Breast epithelium (tissue), 4 donors: ENCODE results near the gene SMIM41. TPM values are rescaled to one million over a fixed set of nuclear protein-coding genes. Genes with fewer than 3 reads are reported as not detected.

Experiments used
- DNase-seq, 2 donors: peaks; one replicate each; pipeline ENCODE4 v3.0.0-alpha.2; 2019; ENCODE audit warnings: low spot score in 2 of 2
- H3K27ac ChIP-seq, 2 donors: fragments of 200-600 bp; sonication (generic) in 1 of 2; one replicate each; pipeline ENCODE4 v1.5.1; 2016 to 2019; ENCODE audit warnings: mild to moderate bottlenecking in 1 of 2
- H3K27me3 ChIP-seq, 2 donors: fragments of 200-600 bp; sonication (generic) in 1 of 2; one replicate each; pipeline versions ENCODE4 v1.5.1 to v1.6.0; 2017 to 2019; ENCODE audit warnings: control low read depth in 1 of 2, mild to moderate bottlenecking in 1 of 2
- H3K36me3 ChIP-seq: fragments of 200-600 bp; one replicate; pipeline ENCODE4 v1.5.1; 2019
- H3K4me1 ChIP-seq, 2 donors: fragments of 200-600 bp; sonication (generic); one replicate each; pipeline ENCODE4 v1.5.1; 2016 to 2019; ENCODE audit warnings: control low read depth in 1 of 2
- H3K4me3 ChIP-seq, 3 donors: fragments of 200-600 bp; sonication (generic); 1 replicate in 2 of 3; 2 replicates in 1 of 3; pipeline ENCODE4 v1.5.1; 2016 to 2019; ENCODE audit warnings: mild to moderate bottlenecking in 3 of 3, moderate library complexity in 2 of 3
- H3K9me3 ChIP-seq, 2 donors: fragments of 200-600 bp; sonication (generic) in 1 of 2; one replicate each; pipeline ENCODE4 v1.5.1; 2016 to 2019; ENCODE audit warnings: control low read depth in 1 of 2
- POLR2A ChIP-seq: fragments of 450-650 bp; IDR thresholded peaks from one replicate; pipeline ENCODE4 v1.6.1; 2016; ENCODE audit warnings: antibody characterized with exemption, mild to moderate bottlenecking, moderate library complexity
- POLR2AphosphoS5 ChIP-seq, 3 donors: sonication (generic); formaldehyde crosslinking; IDR thresholded peaks; one replicate each; pipeline ENCODE4 v1.6.1; 2017; ENCODE audit warnings: antibody characterized with exemption in 3 of 3
- intact Hi-C: fragments of 100-400 bp; cut with DNase I; formaldehyde crosslinking; loops from one replicate; pipeline ENCODE4 v1.15.1; 2023; ENCODE audit warnings: low total_unique reads
- total RNA-seq, 3 donors: library from RNA; depleted of rRNA; stranded (reverse); fragments of >200 nt; gene quantifications; one replicate each; pipeline ENCODE4 v1.1.0, GENCODE V29; 2016
- TF ChIP-seq, protein P1 (sequence below), 3 donors: fragments of 450-650 bp; IDR thresholded peaks; one replicate each; pipeline ENCODE4 v1.5.1; 2016 to 2017; ENCODE audit warnings: antibody characterized with exemption in 3 of 3, mild to moderate bottlenecking in 3 of 3, moderate library complexity in 3 of 3

SMIM41 gene
- total RNA-seq, 3 donors from 2014 or later, result 1.3 TPM; not detected in 2

DNA sequence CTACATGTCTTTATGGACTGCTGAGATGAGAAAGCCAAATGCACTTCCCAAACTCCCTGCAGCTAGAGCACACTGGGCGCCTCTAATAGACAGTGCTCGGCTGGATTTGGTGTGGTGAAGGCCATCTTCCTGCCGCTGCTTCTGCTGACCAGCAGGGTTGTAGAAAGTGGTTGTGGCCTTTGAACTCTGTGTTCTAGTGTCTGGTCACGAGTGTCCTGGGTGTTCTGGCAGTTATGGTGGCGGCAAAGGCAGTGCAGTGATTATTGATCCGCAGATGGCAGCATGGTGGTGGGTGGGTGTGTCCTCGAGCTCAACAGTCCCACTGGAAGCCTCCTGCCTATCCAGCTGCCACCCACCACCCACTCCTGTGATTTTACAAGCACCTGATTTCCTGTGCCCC is 43.4 kb downstream of the SMIM41 start:
- Histone ChIP-seq H3K4me1 (peaks cover 0 to 6% of the 10 kb centered on the region in 2 donors), H3K27ac (no peak overlapping the region), H3K36me3 (no peaks in the 10 kb centered on the region), H3K27me3 (no peaks in the 10 kb centered on the region), H3K9me3 (no peaks in the 10 kb centered on the region), H3K4me3 (no peak overlapping the region)
- intact Hi-C loops, result loop anchor here (2.0 kb wide), 1 partner anchor 16 kb away; no protein-coding TSS in a partner anchor
- no peak for TF ChIP-seq POLR2AphosphoS5 (IDR thresholded peaks at IDR 0.05)
- TF ChIP-seq, protein P1, sequence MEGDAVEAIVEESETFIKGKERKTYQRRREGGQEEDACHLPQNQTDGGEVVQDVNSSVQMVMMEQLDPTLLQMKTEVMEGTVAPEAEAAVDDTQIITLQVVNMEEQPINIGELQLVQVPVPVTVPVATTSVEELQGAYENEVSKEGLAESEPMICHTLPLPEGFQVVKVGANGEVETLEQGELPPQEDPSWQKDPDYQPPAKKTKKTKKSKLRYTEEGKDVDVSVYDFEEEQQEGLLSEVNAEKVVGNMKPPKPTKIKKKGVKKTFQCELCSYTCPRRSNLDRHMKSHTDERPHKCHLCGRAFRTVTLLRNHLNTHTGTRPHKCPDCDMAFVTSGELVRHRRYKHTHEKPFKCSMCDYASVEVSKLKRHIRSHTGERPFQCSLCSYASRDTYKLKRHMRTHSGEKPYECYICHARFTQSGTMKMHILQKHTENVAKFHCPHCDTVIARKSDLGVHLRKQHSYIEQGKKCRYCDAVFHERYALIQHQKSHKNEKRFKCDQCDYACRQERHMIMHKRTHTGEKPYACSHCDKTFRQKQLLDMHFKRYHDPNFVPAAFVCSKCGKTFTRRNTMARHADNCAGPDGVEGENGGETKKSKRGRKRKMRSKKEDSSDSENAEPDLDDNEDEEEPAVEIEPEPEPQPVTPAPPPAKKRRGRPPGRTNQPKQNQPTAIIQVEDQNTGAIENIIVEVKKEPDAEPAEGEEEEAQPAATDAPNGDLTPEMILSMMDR (IDR thresholded peaks at IDR 0.05), result no peak
- TF ChIP-seq POLR2A, result no peak
- DNase-seq, result no peak

- Histone ChIP-seq H3K4me3 (no peak overlapping the region), H3K27me3 (no peaks in the 10 kb centered on the region), H3K9me3 (no peaks in the 10 kb centered on the region), H3K4me1 (peaks cover 0 to 6% of the 10 kb centered on the region in 2 donors), H3K36me3 (no peaks in the 10 kb centered on the region), H3K27ac (no peak overlapping the region)
- peak in 1 of 2 donors; percentile 36 for DNase-seq
- TF ChIP-seq, protein P1 (IDR thresholded peaks at IDR 0.05), result no peak
- TF ChIP-seq POLR2AphosphoS5 (IDR thresholded peaks at IDR 0.05), result no peak
- TF ChIP-seq POLR2A, result no peak
- intact Hi-C loops, result loop anchor here (2.0 kb wide), 1 partner anchor 15 kb away; no protein-coding TSS in a partner anchor
These were observed 44.1 kb downstream of the SMIM41 start for GRCh38 chr12:52123487-52124186.

- TF ChIP-seq, protein P1 (IDR thresholded peaks at IDR 0.05), result no peak
- TF ChIP-seq POLR2AphosphoS5 (IDR thresholded peaks at IDR 0.05), result no peak
- no peak for TF ChIP-seq POLR2A
- Histone ChIP-seq H3K9me3 (no peaks in the 10 kb centered on the region), H3K27ac (peak overlapping the region; percentile 68 to 82), H3K4me1 (peaks cover 0 to 6% of the 10 kb centered on the region in 2 donors), H3K36me3 (no peaks in the 10 kb centered on the region), H3K27me3 (no peaks in the 10 kb centered on the region), H3K4me3 (no peak overlapping the region)
- peak; percentile 26 to 57 for DNase-seq
- intact Hi-C loops, result no loop called here
These were observed 46.0 kb downstream of the SMIM41 start for GRCh38 chr12:52125476-52125900.

DNA sequence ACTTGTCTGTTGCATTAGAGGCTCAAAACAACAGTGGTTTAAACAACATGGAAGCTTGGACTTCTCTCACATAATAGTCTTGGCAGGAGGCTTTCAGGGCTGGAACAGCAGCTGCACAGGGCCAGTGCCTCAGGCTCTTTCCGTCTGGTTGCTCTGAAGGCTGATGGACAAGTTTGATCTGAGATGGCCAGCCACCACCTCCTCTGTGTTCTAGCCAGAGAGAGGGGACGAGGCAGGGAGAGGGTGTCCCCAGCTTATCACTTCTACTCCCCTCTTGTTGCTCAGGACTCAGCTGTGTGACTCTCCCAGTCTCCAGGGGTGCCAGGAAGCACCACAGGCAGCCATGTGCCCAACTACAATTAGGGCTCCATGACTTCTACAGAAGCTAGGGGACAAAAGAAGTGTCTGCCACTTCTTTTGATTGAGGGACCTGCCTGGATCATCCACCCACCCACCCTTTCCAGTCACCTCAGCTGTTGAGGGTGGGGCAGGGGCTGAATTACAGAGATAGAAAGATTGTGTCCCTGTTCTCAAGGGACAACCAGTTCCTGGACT is 46.6 kb downstream of the SMIM41 start:
- H3K4me1 ChIP-seq, result peaks cover 0 to 6% of the 10 kb centered on the region in 2 donors
- TF ChIP-seq POLR2AphosphoS5 (IDR thresholded peaks at IDR 0.05), result no peak
- no peak for TF ChIP-seq POLR2A
- TF ChIP-seq, protein P1 (IDR thresholded peaks at IDR 0.05), result no peak
- no peaks in the 10 kb centered on the region for H3K9me3 ChIP-seq
- peak; percentile 31 to 53 for DNase-seq
- no peaks in the 10 kb centered on the region for H3K27me3 ChIP-seq
- no peaks in the 10 kb centered on the region for H3K36me3 ChIP-seq
- intact Hi-C loops, result no loop called here
- no peak overlapping the region for H3K4me3 ChIP-seq
- peak overlapping the region; percentile 68 to 82 for H3K27ac ChIP-seq
